ENCODE results near the gene PRTFDC1.

PRTFDC1 gene

DNA sequence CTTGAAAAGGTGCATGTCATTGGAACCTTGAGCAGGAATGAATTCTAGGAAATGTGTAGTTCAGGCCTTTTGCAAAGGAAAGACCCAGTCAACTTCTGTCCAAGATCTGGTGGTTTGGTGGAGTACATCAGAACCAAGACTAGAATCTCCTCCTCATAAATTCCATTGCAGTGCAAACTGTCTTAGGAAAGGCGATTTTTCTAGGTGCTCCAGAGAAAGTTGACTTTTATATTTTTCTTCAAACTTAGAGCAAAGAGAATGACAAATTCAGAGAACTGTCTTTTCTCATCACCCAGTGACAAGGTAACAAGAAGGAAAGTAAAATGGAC is 50.0 kb downstream of the PRTFDC1 start:
- DNase-seq (ENCODE audit: low read depth) = no peak

DNA sequence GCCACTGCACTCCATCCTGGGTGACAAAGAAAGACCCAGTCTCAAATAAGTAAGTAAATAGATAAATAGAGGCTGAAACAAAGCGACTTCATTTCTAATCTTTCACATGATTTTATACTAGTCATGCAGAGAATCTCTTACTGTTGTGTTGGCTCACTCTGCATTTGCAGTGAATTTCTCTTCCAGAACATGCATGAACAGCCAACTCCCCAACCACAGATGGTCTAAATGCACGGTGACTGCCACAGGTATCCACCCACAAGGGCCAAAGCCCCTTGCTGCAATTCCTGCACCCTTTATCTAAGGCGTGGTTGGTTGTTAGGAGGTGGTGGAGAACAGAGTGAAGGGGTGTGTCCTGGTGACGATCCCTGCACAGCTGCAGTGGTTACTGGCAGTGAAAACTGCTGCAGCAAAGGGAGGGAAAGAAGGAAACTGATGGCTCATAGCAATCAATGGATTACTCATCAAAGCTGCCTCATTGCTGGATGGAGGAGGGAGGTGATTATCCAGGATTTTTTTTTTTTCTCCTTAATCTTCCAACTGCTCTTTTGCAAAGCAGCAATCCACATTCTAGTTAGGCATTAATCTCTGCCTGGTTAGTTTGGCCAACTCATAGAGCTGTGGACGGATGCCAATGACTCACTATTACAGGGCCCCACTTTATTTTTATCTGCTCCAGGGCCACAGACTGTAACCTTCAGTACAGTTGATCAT is 50.6 kb downstream of the PRTFDC1 start:
- DNase-seq (ENCODE audit: low read depth) = peak; percentile 69

DNA sequence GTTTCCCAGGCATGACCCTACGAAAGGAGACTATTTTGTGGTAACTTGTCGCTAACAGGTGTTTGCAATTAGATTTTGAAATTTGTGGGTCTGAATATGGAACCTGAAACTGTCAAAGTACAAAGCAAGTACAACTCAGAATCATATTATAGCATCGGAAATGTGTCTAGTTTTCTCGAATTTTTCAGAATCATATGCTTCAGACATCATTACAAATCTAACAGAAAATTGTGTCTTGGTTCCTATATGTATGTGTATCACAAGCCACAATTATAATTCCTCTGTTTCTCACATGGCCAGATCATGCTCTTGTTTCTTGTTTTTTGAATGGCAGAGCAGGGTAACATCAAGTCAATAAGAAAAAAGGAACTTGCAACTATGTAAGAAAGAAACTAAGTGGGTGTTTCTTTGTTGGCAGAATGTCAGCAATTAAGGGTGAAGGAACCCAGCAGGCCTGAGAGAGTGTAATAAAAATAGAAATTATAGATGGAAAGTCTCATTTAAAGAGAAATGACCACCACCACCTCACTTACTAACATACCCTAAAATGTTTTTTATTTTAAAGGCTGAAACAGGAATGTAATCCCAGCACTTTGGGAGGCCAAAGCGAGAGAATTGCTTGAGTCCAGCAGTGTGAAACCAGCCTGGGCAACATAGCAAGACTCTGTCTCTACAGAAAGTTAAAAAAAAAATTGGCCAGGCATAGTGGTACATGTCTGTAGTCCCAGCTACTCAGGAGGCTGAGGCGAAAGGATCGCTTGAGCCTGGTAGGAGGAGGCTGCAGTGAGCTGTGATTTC is 51.3 kb downstream of the PRTFDC1 start:
- no peak for DNase-seq (ENCODE audit: low read depth)

DNA sequence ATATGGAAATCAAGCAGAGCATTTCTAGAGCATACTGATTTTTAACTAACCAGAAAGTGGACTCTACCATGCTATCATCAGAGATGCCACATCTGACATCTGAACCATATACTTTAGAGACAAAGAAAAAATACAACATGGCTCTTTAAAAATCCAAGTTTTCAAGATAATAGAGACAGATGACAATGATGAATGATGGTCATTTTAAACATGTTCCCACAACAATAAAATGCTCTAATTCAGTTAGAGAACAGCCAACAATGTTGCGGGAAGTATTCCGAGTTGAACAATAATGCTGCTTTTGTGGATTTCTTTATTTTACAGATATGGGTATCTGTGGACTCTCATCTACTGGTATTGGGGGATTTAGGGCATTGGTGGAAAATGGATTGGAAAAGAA is 52.8 kb downstream of the PRTFDC1 start:
- DNase-seq (ENCODE audit: low read depth) = no peak

DNA sequence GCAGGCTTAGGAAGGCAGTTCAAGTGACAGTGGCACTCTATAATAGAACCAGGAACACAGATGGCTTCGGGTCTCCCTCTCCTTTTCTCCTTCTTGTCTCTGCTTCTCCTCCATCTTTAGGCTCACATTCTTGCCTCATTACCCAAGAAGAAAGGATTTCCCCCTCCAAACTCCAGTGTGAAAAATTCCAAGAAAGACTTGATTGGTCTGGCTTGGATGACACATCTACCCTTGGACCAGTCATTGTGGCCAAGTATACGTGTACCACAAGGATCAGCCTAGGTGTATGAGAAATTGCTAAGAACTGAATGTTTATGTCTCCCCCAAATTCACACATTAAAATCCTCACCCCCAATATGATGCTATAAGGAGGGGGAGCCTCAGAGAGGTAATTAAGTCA is 53.9 kb downstream of the PRTFDC1 start:
- no peak for DNase-seq (ENCODE audit: low read depth)

DNA sequence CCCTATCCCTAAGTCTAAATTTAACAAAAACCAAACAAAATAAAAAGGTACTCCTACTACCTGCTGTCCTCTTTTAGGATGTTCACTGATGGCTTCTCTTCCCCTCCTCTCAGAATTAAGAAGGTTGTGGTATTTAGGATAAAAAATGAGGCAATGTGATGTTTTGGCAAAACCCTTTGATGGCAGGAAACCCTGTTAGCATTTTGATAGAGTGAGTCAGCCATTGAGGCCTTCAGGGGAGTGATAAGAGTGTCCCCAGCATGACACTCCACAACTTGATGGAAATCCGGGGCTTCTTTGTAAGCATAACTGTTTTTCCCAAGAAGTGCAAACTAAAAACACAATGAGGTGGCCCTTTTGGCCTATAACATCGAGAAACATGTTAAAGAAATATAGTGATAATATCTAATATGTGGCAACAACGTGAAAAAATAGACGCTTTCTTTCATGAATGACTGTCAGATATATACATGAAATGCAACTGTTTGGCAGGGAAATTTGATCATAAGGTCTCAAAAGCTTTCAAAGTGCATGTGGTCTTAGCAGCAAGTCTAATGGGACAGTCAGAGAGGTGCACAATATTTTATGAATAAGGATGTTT is 55.0 kb downstream of the PRTFDC1 start:
- DNase-seq (ENCODE audit: low read depth) = no peak

DNA sequence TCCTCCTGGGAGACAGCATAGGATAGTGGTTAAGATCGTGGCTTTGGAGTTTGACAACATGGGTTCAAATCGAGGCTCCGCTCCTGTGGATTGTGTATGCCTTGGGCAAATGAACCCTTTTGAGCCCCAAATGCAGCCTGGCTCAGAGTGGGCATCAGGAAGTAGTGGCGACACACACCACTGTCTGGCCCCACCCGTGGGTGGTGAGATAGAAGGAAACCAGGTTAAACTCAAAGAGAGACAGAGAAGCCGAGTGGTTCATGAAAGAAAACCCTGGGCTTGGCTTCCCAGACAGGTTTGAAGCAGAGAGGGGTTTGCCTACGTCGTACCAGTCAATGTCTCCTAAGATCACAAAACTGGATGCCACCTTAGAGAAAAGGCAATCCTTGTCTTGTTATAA is 57.7 kb downstream of the PRTFDC1 start:
- DNase-seq (ENCODE audit: low read depth) = no peak

DNA sequence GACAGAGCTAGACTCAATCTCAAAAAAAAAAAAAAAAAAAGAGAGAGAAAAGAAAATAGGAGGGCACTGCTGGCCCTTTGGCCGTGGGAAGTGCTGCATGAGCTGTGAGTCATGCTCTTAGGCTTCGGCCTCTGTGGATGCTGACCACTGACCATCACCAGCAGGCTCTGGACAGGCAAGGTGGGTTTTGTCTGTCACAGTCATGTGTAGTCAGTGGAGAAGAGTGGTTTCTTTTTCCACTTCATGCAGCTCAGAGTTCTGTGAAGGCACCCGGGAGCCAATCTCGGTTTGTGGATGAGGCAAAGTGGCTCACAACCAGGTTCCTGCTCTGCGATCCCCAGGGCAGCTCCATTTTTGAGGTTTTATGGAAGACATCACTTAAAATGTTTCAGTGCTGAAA is 58.1 kb downstream of the PRTFDC1 start:
- no peak for DNase-seq (ENCODE audit: low read depth)

DNA sequence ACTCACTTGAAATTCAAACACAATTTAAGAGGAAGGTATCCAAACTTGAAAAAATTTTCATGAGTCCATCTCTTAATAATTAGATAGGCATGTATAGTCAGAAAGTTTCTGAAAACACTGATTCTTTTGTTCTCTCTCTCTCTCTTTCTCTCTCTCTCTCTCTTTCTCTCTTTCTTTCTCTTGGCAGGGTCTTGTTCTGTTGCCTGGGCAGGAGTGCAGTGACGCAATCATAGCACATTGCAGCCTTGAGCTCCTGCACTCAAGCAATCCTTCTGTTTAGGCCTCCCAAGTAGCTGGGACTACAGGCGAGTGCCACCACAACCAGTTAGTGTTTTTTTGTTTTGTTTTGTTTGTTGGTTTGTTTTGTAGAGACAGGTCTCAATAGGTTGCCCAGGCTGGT is 59.3 kb downstream of the PRTFDC1 start:
- DNase-seq (ENCODE audit: low read depth) = no peak

DNA sequence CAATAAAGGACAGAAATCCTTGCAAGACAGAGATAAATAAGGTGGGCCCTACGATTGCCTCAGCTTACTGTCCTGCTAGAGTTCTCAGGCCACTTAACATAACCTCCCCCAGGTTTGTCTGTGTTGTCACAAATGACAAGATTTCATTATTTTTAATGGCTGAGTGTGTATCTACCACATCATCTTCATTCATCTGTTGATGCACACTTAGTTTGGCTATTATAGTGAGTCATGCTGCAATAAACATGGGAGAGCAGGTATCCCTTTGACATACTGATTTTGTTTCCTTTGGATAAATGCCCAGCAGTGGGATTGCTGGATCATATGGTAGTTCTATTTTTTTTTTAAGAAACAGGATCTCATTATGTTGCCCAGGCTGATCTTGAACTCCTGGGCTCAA is 60.6 kb downstream of the PRTFDC1 start:
- DNase-seq (ENCODE audit: low read depth) = no peak

DNA sequence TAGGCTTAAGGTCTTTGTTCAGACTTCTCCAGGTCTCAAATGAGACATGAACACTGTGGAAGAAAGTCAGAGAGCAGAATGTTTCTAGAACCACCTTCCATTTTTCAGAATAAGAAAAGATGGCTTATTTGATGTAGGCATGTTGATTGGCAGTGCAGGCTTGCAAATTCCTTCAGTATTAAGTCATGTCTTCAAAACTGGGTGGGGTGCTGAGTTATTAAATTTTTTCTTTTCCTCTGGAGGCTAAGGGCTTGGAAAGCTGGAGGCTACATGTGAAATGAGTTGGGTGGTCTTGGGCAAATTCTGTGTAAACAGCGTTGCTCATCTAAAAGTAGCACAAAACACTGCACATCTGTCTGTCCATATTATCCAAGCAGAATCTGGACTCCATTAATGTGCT is 62.8 kb downstream of the PRTFDC1 start:
- no peak for DNase-seq (ENCODE audit: low read depth)

DNA sequence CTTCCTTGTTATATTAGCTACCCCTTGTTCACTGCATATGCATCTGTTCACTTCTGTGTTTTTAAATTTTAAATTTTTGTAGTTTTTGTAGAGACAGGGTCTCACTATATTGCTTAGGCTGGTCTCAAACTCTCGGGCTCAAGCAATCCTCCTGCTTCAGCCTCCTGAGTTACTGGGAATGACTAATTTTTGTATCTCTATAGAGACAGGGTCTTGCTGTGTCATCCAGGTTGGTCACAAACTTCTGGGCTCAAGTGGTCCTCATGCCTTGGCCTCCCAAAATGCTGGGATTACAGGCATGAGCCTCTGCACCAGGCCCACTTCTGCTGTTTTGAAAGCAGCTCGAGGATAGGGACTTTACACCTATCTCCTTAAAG is 64.6 kb downstream of the PRTFDC1 start:
- DNase-seq (ENCODE audit: low read depth) = no peak

DNA sequence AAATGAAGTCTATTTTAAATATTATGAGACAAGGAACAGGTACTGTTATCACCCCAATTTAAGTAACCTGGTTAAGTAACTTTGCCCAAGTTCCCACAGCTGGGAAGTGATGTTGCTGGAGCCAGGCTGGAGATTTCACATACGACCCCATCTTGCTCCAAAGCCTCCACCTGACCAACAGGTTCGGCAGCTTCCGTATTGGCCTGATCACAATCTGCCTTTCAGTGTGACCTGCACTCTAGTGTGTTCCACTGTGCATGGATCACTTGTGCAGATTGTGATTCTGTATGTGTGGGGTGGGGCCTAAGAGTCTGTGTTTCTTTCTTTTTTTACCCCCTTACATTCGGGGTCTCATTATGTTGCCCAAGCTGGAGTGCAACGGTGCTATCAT is 66.1 kb downstream of the PRTFDC1 start:
- no peak for DNase-seq (ENCODE audit: low read depth)

DNA sequence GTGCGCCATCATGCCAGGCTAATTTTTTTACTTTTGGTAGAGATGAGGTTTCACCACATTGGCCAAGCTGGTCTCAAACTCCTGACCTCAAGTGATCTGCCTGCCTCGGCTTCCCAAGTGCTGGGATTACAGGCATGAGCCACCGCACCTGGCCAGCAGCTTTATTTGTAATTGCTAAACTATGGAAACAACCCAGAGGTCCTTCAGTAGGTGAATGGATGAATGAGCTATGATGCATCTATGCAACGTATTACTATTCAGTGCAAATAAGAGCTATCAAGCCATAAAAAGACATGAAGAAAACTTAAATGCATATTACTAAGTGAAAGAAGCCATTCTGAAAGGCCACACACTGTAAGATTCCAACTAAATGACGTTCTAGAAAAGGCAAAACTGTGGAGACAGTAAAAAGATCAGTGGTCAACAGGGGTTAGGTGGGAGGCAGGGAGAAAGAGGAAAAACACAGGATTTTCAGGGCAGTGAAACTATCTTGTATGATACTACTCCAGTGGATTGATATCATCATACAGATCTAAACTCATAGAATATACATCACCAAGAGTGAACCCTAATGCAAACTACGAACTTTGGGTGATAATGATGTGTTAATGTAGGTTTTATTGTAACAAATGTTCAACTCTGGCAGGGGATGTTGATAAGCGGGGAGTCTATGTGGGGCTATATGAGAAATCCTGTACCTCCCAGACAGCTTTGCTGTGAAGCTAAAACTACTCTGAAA is 66.7 kb downstream of the PRTFDC1 start:
- no peak for DNase-seq (ENCODE audit: low read depth)

DNA sequence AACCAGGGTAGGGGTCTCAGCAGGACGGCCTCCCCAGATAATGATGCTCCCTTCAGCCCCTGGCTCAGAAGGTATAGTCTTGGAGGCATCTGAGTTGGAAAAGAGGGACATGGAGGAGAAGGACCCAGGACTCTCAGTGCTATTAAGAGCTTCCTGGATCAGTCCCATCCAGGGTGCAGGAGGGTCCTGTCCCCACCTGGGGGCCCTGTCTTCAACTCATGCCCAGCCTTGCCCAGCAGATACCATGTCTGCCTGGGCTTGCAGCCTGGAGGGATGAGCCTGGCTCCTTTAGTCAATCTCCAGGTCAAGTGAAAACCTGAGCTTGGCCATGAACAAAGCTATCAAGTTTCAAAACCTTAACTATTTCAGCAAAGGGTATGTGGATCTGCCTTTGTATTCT is 67.6 kb downstream of the PRTFDC1 start:
- DNase-seq (ENCODE audit: low read depth) = no peak

DNA sequence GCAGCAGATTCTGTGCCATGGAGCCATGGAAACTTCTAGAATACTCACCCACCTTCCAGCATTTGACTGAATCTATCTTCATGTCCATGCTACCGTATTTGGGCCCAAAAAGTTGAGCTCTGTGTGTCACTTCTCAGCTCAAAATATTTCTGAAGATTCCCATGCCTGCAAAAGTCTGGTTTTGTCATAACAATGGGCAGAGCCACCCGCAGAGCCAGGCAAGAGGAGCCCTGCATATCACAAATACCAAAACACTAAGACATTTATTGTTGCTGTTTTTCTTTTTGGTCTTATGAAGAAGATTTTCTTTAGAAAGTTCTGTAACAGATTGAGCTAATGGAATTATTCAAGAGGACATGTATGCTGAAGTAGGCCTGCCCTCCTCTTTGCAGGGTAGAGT is 68.1 kb downstream of the PRTFDC1 start:
- no peak for DNase-seq (ENCODE audit: low read depth)

DNA sequence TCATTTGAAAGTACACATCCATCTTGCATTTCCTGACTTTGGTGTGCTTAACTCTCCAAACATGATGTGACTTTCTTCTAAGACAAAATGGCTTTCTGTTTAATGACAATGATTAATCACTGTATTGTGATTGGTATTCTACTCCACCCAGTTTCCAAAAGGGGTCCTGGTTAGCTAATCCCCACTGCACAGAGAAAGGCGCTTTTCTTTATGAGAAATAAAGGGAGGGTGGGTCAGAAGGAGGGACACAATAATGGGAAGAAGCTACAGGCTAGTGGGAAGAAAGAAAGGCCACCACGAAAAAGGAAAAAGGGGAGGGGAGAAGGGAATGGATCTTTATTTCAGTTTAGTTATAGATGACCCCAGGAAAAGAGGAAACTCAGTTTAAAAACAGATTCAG is 69.2 kb downstream of the PRTFDC1 start:
- no peak for DNase-seq (ENCODE audit: low read depth)

DNA sequence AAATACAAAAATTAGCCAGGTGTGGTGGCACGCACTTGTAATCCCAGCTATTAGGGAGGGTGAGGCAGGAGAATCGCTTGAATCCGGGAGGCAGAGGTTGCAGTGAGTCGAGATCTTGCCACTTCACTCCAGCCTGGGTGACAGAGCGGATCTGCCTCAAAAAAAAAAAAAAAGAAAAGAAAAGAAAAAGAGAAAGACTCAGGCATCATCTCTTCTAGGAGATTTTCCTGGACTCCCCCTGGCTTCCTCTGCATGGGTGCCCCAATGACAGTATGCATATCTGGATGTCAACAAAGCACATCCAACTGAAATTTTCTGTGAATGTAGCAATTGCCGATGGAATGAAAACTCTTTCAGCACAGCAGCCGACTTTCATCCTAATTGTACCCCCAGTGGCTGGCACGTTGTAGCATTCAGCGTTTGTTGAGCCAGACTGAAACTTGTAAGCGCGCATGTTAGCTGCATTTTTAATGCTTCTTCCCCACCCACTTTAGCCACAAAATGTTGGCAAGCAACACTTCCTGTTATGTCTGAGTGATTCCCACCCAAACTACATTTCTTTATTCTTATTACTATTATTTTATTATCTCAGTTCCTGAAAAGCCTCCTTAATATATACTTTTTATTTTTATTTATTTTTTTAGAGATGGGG is 70.2 kb downstream of the PRTFDC1 start:
- no peak for DNase-seq (ENCODE audit: low read depth)

DNA sequence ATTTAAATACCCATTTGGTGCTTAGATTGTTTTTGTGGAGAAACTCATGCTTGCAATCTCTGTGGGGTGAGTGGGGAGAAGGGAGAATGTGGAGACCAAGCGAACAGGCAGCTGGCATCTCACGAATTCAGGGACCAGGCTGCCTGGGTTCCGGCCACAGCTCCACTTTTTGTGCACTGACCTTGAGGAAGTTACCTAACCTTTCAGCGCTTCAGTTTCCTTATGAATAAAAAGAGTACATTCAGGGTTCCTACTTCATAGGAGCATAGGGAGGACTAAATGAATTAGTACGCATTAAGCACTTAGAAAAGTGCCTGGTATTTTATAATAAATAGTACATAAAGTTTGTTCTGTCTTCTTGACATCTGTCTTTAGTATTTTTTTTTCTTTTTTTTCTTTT is 72.5 kb downstream of the PRTFDC1 start:
- DNase-seq (ENCODE audit: low read depth) = no peak

DNA sequence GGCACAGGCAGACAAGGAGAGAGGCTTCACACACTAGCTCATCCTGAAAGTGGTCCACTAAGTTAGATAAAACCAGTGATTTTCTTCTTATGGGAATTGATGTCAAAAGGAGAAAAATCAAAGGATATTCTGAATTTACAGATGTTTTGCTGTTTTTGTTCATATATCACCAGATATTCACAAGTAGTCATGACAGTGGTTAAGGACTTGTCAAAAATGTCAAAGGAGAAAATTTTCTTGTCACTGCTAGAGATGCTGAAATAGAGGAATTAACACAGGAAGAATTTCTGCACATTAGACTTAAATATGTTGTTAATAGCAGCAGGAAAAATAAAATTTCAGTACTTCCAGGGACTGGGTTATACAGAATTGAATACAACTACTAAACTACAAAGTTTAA is 78.3 kb downstream of the PRTFDC1 start:
- DNase-seq (ENCODE audit: low read depth) = no peak

DNA sequence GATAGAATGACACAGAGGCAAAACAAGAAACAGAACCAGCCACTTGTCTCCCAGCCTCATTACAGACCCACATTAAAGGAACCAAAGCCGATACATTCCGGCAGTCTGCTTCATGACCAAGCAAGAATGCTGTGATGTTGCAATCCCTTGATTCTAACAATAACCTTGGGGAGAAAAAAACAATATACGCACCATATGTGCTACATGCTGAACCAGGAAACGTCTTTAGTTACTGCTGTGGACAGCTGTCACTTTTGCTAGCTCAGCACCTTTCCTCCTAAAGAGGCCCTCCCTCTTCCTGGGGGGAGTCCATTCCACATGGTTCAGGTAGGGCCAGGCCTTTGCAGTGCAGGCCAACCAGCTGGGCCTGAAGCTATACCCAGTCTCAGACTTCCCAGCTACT is 79.1 kb downstream of the PRTFDC1 start:
- DNase-seq (ENCODE audit: low read depth) = no peak

DNA sequence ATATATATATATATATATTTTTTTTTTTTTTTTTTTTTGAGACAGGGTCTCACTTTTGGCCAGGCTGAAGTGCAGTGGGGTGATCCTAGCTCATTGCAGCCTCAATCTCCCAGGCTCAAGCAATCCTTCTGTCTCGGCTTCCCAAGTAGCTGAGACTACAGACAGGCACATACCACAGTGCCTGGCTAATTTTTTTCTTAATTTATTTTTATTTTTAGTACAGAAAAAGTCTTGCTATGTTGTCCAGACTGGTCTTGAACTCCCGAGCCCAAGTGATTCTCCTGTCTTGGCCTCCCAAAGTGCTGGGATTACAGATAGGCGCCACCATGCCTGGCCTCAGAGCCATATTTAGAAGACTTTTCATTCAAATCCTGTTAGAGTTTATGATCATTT is 79.6 kb downstream of the PRTFDC1 start:
- no peak for DNase-seq (ENCODE audit: low read depth)
